Measurements from ENCODE around the gene NEK10.

DNA sequence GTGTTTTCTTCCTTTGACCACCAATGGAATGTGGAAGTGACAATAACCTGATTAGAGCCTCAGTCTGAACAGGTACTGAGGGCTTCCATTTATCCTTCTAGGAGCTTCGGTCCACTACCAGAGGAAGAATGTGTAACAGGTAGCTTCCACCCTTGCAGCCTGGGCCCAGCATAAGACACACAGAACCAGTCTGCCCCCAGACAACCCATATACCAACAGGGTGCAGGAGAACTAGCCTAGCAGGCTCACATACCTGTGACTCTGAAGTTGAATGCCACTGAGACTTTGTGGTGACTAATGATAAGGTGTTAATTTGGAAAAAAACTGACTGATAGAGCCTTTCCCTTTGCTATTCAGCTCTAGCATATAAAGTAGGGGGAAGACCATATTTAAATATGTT is 166.2 kb downstream of the NEK10 start:
- TF ChIP-seq, protein P1, sequence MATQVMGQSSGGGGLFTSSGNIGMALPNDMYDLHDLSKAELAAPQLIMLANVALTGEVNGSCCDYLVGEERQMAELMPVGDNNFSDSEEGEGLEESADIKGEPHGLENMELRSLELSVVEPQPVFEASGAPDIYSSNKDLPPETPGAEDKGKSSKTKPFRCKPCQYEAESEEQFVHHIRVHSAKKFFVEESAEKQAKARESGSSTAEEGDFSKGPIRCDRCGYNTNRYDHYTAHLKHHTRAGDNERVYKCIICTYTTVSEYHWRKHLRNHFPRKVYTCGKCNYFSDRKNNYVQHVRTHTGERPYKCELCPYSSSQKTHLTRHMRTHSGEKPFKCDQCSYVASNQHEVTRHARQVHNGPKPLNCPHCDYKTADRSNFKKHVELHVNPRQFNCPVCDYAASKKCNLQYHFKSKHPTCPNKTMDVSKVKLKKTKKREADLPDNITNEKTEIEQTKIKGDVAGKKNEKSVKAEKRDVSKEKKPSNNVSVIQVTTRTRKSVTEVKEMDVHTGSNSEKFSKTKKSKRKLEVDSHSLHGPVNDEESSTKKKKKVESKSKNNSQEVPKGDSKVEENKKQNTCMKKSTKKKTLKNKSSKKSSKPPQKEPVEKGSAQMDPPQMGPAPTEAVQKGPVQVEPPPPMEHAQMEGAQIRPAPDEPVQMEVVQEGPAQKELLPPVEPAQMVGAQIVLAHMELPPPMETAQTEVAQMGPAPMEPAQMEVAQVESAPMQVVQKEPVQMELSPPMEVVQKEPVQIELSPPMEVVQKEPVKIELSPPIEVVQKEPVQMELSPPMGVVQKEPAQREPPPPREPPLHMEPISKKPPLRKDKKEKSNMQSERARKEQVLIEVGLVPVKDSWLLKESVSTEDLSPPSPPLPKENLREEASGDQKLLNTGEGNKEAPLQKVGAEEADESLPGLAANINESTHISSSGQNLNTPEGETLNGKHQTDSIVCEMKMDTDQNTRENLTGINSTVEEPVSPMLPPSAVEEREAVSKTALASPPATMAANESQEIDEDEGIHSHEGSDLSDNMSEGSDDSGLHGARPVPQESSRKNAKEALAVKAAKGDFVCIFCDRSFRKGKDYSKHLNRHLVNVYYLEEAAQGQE (IDR thresholded peaks at IDR 0.05; ENCODE audit: insufficient read depth in 1 of 2, low read depth in 2 of 2, low read length in 1 of 2) = no peak
- TF ChIP-seq, protein P2, sequence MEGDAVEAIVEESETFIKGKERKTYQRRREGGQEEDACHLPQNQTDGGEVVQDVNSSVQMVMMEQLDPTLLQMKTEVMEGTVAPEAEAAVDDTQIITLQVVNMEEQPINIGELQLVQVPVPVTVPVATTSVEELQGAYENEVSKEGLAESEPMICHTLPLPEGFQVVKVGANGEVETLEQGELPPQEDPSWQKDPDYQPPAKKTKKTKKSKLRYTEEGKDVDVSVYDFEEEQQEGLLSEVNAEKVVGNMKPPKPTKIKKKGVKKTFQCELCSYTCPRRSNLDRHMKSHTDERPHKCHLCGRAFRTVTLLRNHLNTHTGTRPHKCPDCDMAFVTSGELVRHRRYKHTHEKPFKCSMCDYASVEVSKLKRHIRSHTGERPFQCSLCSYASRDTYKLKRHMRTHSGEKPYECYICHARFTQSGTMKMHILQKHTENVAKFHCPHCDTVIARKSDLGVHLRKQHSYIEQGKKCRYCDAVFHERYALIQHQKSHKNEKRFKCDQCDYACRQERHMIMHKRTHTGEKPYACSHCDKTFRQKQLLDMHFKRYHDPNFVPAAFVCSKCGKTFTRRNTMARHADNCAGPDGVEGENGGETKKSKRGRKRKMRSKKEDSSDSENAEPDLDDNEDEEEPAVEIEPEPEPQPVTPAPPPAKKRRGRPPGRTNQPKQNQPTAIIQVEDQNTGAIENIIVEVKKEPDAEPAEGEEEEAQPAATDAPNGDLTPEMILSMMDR (IDR thresholded peaks at IDR 0.05) = no peak
- TF ChIP-seq POLR2AphosphoS5 (IDR thresholded peaks at IDR 0.05; ENCODE audit: low read depth, low read length) = no peak

All from Panc1 (cell line).